Mucosa of rectum (tissue), 2 donors: ENCODE data around the gene SLC5A5.

ENCODE experiments used
- H3K27ac ChIP-seq, 2 donors: one replicate each; pipeline ENCODE4 v1.7.0; 2013; ENCODE audit warnings: inconsistent platforms in 2 of 2, low read depth in 2 of 2, low read length in 2 of 2
- H3K27me3 ChIP-seq, 2 donors: one replicate each; pipeline ENCODE4 v1.7.0; 2013; ENCODE audit warnings: low read length in 2 of 2; ENCODE audit not compliant: control insufficient read depth in 2 of 2, insufficient read depth in 2 of 2
- H3K36me3 ChIP-seq, 2 donors: one replicate each; pipeline ENCODE4 v1.7.0; 2013; ENCODE audit warnings: low read length in 2 of 2; ENCODE audit not compliant: control insufficient read depth in 2 of 2, insufficient read depth in 2 of 2
- H3K4me1 ChIP-seq, 2 donors: one replicate each; pipeline ENCODE4 v1.7.0; 2013; ENCODE audit warnings: low read length in 2 of 2, mild to moderate bottlenecking in 1 of 2; ENCODE audit not compliant: control insufficient read depth in 2 of 2, insufficient read depth in 2 of 2
- H3K4me3 ChIP-seq, 2 donors: one replicate each; pipeline ENCODE4 v1.7.0; 2013; ENCODE audit warnings: low read length in 2 of 2
- H3K9ac ChIP-seq, 2 donors: one replicate each; pipeline ENCODE4 v1.7.0; 2013; ENCODE audit warnings: low read length in 2 of 2, low read depth in 1 of 2, mild to moderate bottlenecking in 1 of 2
- H3K9me3 ChIP-seq, 2 donors: one replicate each; pipeline ENCODE4 v1.7.0; 2013; ENCODE audit warnings: low read length in 2 of 2; ENCODE audit not compliant: control insufficient read depth in 2 of 2
- donor health status: healthy.
- donor health status: Normal muscosa, but diverticular disease.

SLC5A5 gene

GRCh38 chr19:17937371-17937900, 65.7 kb downstream of the SLC5A5 start:
- no peak overlapping the region for H3K4me3 ChIP-seq
- no peak overlapping the region for H3K9ac ChIP-seq
- no peaks in the 10 kb centered on the region for H3K9me3 ChIP-seq
- H3K4me1 ChIP-seq = peaks cover 8 to 9% of the 10 kb centered on the region in 2 donors
- H3K27ac ChIP-seq = no peak overlapping the region
- H3K27me3 ChIP-seq = no peaks in the 10 kb centered on the region
- peaks cover 0 to 5% of the 10 kb centered on the region in 2 donors for H3K36me3 ChIP-seq

GRCh38 chr19:17938092-17938845, 66.5 kb downstream of the SLC5A5 start:
- Histone ChIP-seq H3K27me3 (no peaks in the 10 kb centered on the region), H3K4me1 (peaks cover 6 to 7% of the 10 kb centered on the region in 2 donors), H3K9ac (no peak overlapping the region), H3K9me3 (no peaks in the 10 kb centered on the region), H3K4me3 (no peak overlapping the region), H3K36me3 (peaks cover 0 to 5% of the 10 kb centered on the region in 2 donors), H3K27ac (no peak overlapping the region)

- no peak overlapping the region for H3K9ac ChIP-seq
- H3K27ac ChIP-seq = no peak overlapping the region
- H3K36me3 ChIP-seq = peaks cover 0 to 5% of the 10 kb centered on the region in 2 donors
- H3K4me3 ChIP-seq = no peak overlapping the region
- H3K27me3 ChIP-seq = no peaks in the 10 kb centered on the region
- peaks cover 1% of the 10 kb centered on the region in 2 donors for H3K4me1 ChIP-seq
- no peaks in the 10 kb centered on the region for H3K9me3 ChIP-seq
These were observed 70.4 kb downstream of the SLC5A5 start for GRCh38 chr19:17942181-17942580.

GRCh38 chr19:17942582-17943273, 71.0 kb downstream of the SLC5A5 start:
- Histone ChIP-seq H3K27me3 (no peaks in the 10 kb centered on the region), H3K4me1 (peaks cover 5% of the 10 kb centered on the region in 2 donors), H3K9me3 (no peaks in the 10 kb centered on the region), H3K36me3 (peaks cover 0 to 3% of the 10 kb centered on the region in 2 donors), H3K9ac (no peak overlapping the region), H3K27ac (no peak overlapping the region), H3K4me3 (no peak overlapping the region)

- Histone ChIP-seq H3K9ac (no peak overlapping the region), H3K9me3 (no peaks in the 10 kb centered on the region), H3K27me3 (no peaks in the 10 kb centered on the region), H3K27ac (no peak overlapping the region), H3K4me1 (peaks cover 5% of the 10 kb centered on the region in 2 donors), H3K4me3 (no peak overlapping the region), H3K36me3 (peaks cover 0 to 3% of the 10 kb centered on the region in 2 donors)
These were observed 71.8 kb downstream of the SLC5A5 start for GRCh38 chr19:17943274-17944221.

- Histone ChIP-seq H3K4me1 (peaks cover 5 to 10% of the 10 kb centered on the region in 2 donors), H3K9ac (no peak overlapping the region), H3K27ac (no peak overlapping the region), H3K27me3 (peaks cover 0 to 3% of the 10 kb centered on the region in 2 donors), H3K36me3 (peaks cover 0 to 3% of the 10 kb centered on the region in 2 donors), H3K9me3 (no peaks in the 10 kb centered on the region), H3K4me3 (no peak overlapping the region)
These were observed 72.6 kb downstream of the SLC5A5 start for GRCh38 chr19:17944301-17944700.
